BLaER1 (cell line): ENCODE results near the gene FGD4.
A peak's percentile ranks its signal among the peaks of the same experiment; 100 is the strongest.

Source experiments
- H3K27ac ChIP-seq: shearing (Covaris generic); formaldehyde crosslinking; 2 replicates; pipeline ENCODE4 v1.8.1; 2022
- H3K27me3 ChIP-seq: shearing (Covaris generic); formaldehyde crosslinking; 2 replicates; pipeline ENCODE4 v1.8.1; 2022
- H3K36me3 ChIP-seq: shearing (Covaris generic); formaldehyde crosslinking; 2 replicates; pipeline ENCODE4 v1.8.1; 2022
- H3K4me1 ChIP-seq: shearing (Covaris generic); formaldehyde crosslinking; 2 replicates; pipeline ENCODE4 v1.8.1; 2022
- H3K4me2 ChIP-seq: shearing (Covaris generic); formaldehyde crosslinking; 2 replicates; pipeline ENCODE4 v1.8.1; 2022
- H3K4me3 ChIP-seq: shearing (Covaris generic); formaldehyde crosslinking; 2 replicates; pipeline ENCODE4 v1.8.1; 2022
- H3K9ac ChIP-seq: shearing (Covaris generic); formaldehyde crosslinking; 2 replicates; pipeline ENCODE4 v1.8.1; 2022
- H3K9me3 ChIP-seq: shearing (Covaris generic); formaldehyde crosslinking; 2 replicates; pipeline ENCODE4 v1.8.1; 2022
- H4K20me1 ChIP-seq: shearing (Covaris generic); formaldehyde crosslinking; 2 replicates; pipeline ENCODE4 v1.8.1; 2022
- Cebpa-rat ChIP-seq: shearing (Covaris generic); IDR thresholded peaks from 2 replicates; pipeline ENCODE4 v1.8.1; 2022

Gene FGD4

GRCh38 chr12:32566663-32567295 lies 167.4 kb downstream of the FGD4 start:
- TF ChIP-seq Cebpa-rat = no peak
- Histone ChIP-seq H3K36me3 (no peaks in the 10 kb centered on the region), H3K9me3 (peaks cover 5% of the 10 kb centered on the region; the same call in 1 of the 2 replicates), H3K27ac (no peak overlapping the region), H3K9ac (no peak overlapping the region), H3K27me3 (no peaks in the 10 kb centered on the region), H3K4me1 (no peaks in the 10 kb centered on the region), H3K4me3 (no peak overlapping the region), H4K20me1 (no peaks in the 10 kb centered on the region), H3K4me2 (no peak overlapping the region)

- Histone ChIP-seq H3K36me3 (no peaks in the 10 kb centered on the region), H3K4me3 (no peak overlapping the region), H3K9ac (no peak overlapping the region), H3K9me3 (no peaks in the 10 kb centered on the region), H3K4me1 (no peaks in the 10 kb centered on the region), H3K4me2 (no peak overlapping the region), H4K20me1 (no peaks in the 10 kb centered on the region), H3K27me3 (no peaks in the 10 kb centered on the region), H3K27ac (no peak overlapping the region)
- TF ChIP-seq Cebpa-rat = no peak
Measured at GRCh38 chr12:32567296-32567674, 167.9 kb downstream of the FGD4 start.

- Histone ChIP-seq H3K36me3 (no peaks in the 10 kb centered on the region), H3K4me3 (no peak overlapping the region), H3K27ac (no peak overlapping the region), H3K9me3 (no peaks in the 10 kb centered on the region), H3K27me3 (no peaks in the 10 kb centered on the region), H4K20me1 (no peaks in the 10 kb centered on the region), H3K4me2 (no peak overlapping the region), H3K9ac (no peak overlapping the region), H3K4me1 (no peaks in the 10 kb centered on the region)
- no peak for TF ChIP-seq Cebpa-rat
Measured at GRCh38 chr12:32568228-32568627, 168.9 kb downstream of the FGD4 start.

- Histone ChIP-seq H3K4me1 (no peaks in the 10 kb centered on the region), H4K20me1 (no peaks in the 10 kb centered on the region), H3K4me2 (no peak overlapping the region)
Measured at GRCh38 chr12:32569259-32569658, 169.9 kb downstream of the FGD4 start.

GRCh38 chr12:32574585-32574984 lies 175.2 kb downstream of the FGD4 start:
- no peak overlapping the region for H3K9ac ChIP-seq
- H3K4me3 ChIP-seq = no peak overlapping the region
- no peak overlapping the region for H3K4me2 ChIP-seq
- no peaks in the 10 kb centered on the region for H3K4me1 ChIP-seq
- no peaks in the 10 kb centered on the region for H3K27me3 ChIP-seq
- no peak for TF ChIP-seq Cebpa-rat
- peaks cover 7% of the 10 kb centered on the region for H3K9me3 ChIP-seq
- no peaks in the 10 kb centered on the region for H3K36me3 ChIP-seq
- H3K27ac ChIP-seq = no peak overlapping the region
- H4K20me1 ChIP-seq = no peaks in the 10 kb centered on the region

More at GRCh38 chr12:32569259-32569658, 169.9 kb downstream of the FGD4 start:
- no peak overlapping the region for H3K9ac ChIP-seq
- H3K9me3 ChIP-seq = no peaks in the 10 kb centered on the region
- H3K36me3 ChIP-seq = no peaks in the 10 kb centered on the region
- H3K4me3 ChIP-seq = no peak overlapping the region
- H3K27ac ChIP-seq = no peak overlapping the region
- no peak for TF ChIP-seq Cebpa-rat
- H3K27me3 ChIP-seq = no peaks in the 10 kb centered on the region

- TF ChIP-seq Cebpa-rat = no peak
- Histone ChIP-seq H3K4me3 (no peak overlapping the region), H3K9ac (no peak overlapping the region), H3K4me2 (no peak overlapping the region), H3K9me3 (peaks cover 7% of the 10 kb centered on the region), H3K4me1 (no peaks in the 10 kb centered on the region), H4K20me1 (no peaks in the 10 kb centered on the region), H3K27ac (no peak overlapping the region), H3K27me3 (no peaks in the 10 kb centered on the region), H3K36me3 (peaks cover 4% of the 10 kb centered on the region; the same call in 1 of the 2 replicates)
Measured at GRCh38 chr12:32577328-32577727, 178.0 kb downstream of the FGD4 start.

DNA sequence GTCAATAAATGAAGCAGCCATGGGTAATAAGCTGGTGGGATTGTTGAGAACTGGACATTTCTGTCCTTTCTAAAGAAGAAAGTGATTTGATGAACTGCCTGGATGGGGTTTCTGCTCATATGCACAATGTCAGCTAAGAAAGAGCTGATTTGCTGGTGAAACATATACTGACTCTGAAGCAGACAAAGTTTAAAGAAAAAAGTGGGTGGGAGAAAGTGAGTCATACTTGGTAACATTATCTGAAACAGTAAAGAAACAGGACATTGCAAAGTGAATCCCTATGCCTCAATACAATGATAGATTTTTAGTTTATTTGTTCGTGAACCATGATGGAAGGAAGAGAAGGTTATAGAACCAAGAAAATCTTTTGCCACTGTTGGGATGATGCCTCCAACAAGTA lies 184.2 kb downstream of the FGD4 start:
- no peak for TF ChIP-seq Cebpa-rat
- no peaks in the 10 kb centered on the region for H3K27me3 ChIP-seq
- H3K9me3 ChIP-seq = peaks cover 2% of the 10 kb centered on the region
- no peaks in the 10 kb centered on the region for H4K20me1 ChIP-seq
- H3K4me2 ChIP-seq = no peak overlapping the region
- H3K4me1 ChIP-seq = peaks cover 20% of the 10 kb centered on the region
- H3K4me3 ChIP-seq = no peak overlapping the region
- H3K36me3 ChIP-seq = peaks cover 4% of the 10 kb centered on the region; the same call in 1 of the 2 replicates
- no peak overlapping the region for H3K27ac ChIP-seq
- no peak overlapping the region for H3K9ac ChIP-seq

DNA sequence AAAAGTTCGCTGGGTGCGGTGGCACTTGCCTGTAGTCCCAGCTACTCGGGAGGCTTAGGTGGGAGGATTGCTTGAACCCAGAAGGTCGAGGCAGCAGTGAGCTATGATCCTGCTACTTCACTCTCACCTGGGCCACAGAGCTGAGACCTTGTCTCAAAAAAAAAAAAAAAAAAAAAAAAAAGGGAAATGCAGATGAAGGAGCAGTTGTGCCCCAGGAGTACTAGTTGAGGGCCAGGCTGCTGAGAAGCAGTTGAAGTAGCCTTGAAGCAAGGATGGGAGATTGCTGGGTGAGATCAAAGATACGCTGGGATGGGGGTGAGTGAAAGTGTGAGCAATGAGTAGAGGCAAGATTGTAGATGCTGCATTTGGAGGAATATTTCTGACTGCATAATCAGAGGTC lies 186.3 kb downstream of the FGD4 start:
- no peak for TF ChIP-seq Cebpa-rat
- H3K9me3 ChIP-seq = no peaks in the 10 kb centered on the region
- no peak overlapping the region for H3K27ac ChIP-seq
- H3K9ac ChIP-seq = no peak overlapping the region
- H3K4me1 ChIP-seq = peaks cover 29% of the 10 kb centered on the region
- peaks cover 4% of the 10 kb centered on the region; the same call in 1 of the 2 replicates for H3K36me3 ChIP-seq
- H4K20me1 ChIP-seq = no peaks in the 10 kb centered on the region
- H3K4me2 ChIP-seq = no peak overlapping the region
- H3K4me3 ChIP-seq = no peak overlapping the region
- H3K27me3 ChIP-seq = no peaks in the 10 kb centered on the region

DNA sequence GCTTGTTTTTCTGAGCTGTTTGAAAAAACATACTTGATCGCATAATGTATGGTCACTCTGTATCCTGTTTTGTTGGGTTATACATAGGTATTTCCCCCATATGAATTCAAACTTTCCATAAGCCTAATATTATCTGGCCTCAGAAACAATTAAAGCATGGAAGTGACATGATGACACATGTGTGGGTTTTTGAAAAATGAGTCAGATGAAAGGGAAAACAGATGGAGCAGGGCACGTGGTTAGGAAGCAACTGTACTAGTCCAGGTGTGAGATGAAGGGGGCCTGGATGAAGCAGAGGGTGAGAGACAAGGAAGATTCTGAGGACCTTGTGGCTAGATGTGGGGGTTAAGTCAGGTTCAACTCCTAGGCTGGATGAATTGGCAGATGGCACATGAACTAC lies 187.0 kb downstream of the FGD4 start:
- no peak for TF ChIP-seq Cebpa-rat
- H3K27ac ChIP-seq = no peak overlapping the region
- no peaks in the 10 kb centered on the region for H4K20me1 ChIP-seq
- H3K4me1 ChIP-seq = peaks cover 29% of the 10 kb centered on the region
- no peak overlapping the region for H3K9ac ChIP-seq
- peaks cover 4% of the 10 kb centered on the region; the same call in 1 of the 2 replicates for H3K36me3 ChIP-seq
- H3K4me2 ChIP-seq = no peak overlapping the region; the same call in 1 of the 2 replicates
- H3K27me3 ChIP-seq = no peaks in the 10 kb centered on the region
- H3K4me3 ChIP-seq = no peak overlapping the region
- H3K9me3 ChIP-seq = no peaks in the 10 kb centered on the region

GRCh38 chr12:32587581-32588495 lies 188.5 kb downstream of the FGD4 start:
- Histone ChIP-seq H3K4me2 (peak overlapping the region; percentile 25), H3K27me3 (no peaks in the 10 kb centered on the region), H3K27ac (no peak overlapping the region), H3K9me3 (no peaks in the 10 kb centered on the region), H3K9ac (no peak overlapping the region), H4K20me1 (no peaks in the 10 kb centered on the region), H3K4me3 (no peak overlapping the region), H3K4me1 (peaks cover 29% of the 10 kb centered on the region), H3K36me3 (no peaks in the 10 kb centered on the region)
- no peak for TF ChIP-seq Cebpa-rat
